ENCODE data around the gene SLIT3.

DNA sequence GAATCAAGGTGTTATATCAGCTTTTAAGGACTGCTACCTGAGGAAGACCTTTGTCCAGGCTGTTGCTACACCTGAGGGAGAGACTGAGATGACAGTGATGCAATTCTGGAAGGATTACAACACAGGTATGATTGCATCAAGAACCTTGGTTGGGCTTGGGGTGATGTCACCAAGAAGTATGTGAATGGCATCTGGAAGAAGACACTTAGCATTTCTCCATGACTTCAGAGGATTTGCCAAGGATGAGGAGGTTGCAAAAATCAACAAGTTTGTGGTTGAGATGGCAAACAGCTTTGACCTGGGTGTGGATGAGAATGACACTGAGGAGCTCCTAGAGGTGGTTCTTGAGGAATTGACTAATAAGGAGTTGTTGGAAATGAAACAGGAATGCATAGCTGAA, 653.9 kb downstream of the SLIT3 start:
- TF ChIP-seq, protein P1, sequence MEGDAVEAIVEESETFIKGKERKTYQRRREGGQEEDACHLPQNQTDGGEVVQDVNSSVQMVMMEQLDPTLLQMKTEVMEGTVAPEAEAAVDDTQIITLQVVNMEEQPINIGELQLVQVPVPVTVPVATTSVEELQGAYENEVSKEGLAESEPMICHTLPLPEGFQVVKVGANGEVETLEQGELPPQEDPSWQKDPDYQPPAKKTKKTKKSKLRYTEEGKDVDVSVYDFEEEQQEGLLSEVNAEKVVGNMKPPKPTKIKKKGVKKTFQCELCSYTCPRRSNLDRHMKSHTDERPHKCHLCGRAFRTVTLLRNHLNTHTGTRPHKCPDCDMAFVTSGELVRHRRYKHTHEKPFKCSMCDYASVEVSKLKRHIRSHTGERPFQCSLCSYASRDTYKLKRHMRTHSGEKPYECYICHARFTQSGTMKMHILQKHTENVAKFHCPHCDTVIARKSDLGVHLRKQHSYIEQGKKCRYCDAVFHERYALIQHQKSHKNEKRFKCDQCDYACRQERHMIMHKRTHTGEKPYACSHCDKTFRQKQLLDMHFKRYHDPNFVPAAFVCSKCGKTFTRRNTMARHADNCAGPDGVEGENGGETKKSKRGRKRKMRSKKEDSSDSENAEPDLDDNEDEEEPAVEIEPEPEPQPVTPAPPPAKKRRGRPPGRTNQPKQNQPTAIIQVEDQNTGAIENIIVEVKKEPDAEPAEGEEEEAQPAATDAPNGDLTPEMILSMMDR (IDR thresholded peaks at IDR 0.05 in 4 of 5, conservative IDR thresholded peaks at IDR 0.05 in 1 of 5): no peak
- TF ChIP-seq POLR2A (IDR thresholded peaks at IDR 0.05): no peak

Data from gastrocnemius medialis (tissue), 4 donors.